Activated CD4-positive, alpha-beta T cell treated with anti-CD3 and anti-CD28 coated beads for 24 hours (primary cell): ENCODE measurements around the gene PLEKHM3.

ENCODE experiments used
- DNase-seq, 2 donors: peaks; one replicate each; pipeline ENCODE4 v3.0.0-alpha.2; 2020; ENCODE audit warnings: low read depth in 2 of 2

The PLEKHM3 gene

GRCh38 chr2:207854484-207855440 is 170.6 kb downstream of the PLEKHM3 start:
- no peak for DNase-seq

DNA sequence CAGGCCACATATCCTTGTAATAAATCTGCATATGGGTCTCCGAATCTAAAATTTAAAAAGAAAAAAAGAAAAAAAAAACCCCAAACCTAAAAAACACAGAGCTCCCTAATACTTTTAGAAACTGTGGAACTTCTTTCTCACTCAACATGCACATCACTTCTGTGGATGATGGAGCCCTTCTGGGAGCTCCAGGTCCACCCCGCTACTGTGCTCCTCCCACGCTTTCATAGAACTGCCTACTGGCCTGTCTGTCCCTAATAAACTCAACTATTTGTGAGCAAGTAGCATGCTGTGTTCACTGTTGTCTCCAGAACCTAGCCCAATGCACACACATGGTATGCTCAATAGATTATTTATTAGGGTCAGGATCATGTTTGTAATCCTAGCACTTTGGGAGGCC is 172.5 kb downstream of the PLEKHM3 start:
- DNase-seq: no peak

- no peak for DNase-seq
Measured at GRCh38 chr2:207849443-207849842, 175.9 kb downstream of the PLEKHM3 start.

DNA sequence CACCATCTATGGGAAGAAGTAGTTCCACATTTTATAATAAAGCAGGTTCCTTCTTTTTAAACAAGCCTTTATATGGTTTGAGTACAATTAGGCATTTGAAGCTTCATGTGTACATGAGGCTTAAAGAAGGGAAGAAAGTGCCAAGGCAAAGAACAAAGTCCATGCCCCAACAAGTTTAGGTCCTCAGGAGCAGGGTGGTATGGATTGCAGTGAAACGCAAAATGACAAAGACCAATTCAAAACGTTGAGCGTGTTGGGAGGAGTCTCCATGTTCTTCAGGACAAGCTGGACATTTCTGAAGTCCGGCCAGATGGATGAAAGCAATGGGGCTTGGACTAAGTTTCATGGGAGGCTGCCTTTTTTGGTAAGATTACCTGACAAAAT is 176.8 kb downstream of the PLEKHM3 start:
- DNase-seq: no peak

DNA sequence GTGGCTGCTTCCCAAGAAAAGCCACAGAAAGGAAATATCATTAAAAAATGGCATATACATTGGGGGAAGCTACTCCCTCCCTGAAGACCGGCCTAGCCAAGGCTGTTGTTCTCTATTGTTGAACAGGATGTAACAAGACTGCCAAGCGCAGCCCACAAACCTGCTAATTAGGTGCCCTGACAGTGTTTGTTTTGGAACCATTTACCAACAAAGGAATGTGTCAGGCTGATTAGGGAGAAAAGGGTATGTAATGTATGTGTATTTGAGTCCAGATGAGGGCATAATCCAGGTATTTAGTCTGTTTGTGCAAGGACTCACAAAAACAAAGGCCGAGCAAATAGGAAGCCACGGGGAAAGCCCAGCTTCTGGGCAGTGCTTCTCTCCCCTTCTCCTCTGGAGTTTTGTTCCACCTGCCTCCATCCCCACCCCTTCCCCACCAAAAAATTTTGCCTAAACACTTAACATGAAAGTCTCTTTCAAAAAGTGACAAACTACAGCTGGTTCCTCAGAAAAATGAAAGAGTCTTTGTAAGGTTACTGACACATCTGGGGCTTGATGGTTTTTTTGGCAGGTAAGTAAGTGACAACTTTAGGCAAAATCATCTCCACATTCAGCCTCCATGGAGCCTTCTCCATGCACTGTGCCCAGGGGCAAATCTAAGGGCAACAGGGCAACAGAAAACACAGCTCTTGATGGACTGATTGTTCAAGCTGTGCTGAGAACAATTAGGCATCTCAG is 177.4 kb downstream of the PLEKHM3 start:
- DNase-seq: no peak

GRCh38 chr2:207847098-207847806 is 178.1 kb downstream of the PLEKHM3 start:
- DNase-seq: no peak

DNA sequence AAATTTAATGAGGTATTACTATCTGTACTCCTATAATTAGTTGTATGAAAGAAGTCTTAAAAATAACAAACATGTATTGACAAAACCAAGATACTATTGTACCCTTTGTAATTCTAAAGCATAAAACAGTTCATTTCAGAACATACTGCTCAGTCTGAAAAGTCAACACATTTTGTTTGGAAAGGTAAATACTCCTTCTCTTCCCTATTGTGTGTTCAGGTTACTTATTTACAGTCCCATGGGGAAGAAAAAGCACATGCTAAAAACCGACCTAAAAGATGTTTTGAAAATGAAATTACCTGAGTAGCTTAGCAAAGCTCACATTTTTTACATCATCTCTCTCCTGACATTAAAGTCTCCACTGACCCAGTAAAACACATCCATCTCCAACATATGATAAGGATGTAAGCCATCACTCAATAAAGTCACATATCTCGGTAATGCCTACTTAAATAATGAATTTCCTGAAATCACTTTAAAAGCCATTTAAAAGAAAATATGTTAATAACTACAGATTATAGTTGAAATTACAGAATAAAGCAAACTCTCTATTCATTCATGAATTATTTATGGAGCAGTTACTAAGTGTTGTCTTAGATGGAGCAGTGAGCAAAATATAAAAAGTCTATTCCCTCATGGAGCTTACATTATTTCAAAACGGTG is 180.0 kb downstream of the PLEKHM3 start:
- no peak for DNase-seq

DNA sequence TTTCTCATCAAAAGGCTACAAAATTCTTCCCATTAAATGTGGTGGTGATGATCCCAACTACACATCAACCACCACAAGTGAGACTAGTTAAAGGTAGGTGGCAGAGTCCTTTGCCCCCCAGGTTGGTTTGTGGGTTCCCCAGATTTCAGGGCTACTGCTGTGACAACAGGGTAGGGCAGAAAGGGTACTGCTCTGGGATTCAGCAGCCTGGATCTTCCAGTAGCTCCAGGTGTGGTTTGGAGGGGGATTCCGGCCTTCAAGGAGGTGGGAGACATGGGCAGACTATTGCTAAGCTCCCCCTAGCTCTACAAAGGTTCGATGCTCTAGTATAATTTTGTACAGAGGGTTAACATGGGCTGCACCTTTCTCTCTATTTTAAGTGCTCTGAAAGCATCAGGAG is 180.7 kb downstream of the PLEKHM3 start:
- DNase-seq: no peak

DNA sequence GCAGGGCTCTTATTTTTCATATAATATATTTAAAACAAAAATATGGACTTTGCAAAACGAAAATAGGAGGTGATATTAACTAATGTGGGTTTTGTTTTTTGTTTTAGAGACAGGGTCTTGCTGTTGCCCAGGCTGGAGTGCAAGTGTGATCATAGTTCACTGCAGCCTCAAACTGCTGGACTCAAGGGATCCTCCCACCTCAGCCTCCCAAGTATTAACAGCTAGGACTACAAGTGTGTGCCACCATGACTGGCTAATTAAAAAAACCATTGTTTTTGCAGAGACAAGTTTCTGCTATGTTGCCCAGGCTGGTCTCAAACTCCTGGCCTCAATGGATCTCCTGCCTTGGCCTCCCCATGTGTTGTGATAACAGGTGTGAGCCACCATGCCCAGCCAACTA is 185.2 kb downstream of the PLEKHM3 start:
- DNase-seq: no peak

GRCh38 chr2:207839575-207839974 is 185.8 kb downstream of the PLEKHM3 start:
- DNase-seq: no peak

- DNase-seq: no peak
Measured at GRCh38 chr2:207839028-207839427, 186.3 kb downstream of the PLEKHM3 start.

DNA sequence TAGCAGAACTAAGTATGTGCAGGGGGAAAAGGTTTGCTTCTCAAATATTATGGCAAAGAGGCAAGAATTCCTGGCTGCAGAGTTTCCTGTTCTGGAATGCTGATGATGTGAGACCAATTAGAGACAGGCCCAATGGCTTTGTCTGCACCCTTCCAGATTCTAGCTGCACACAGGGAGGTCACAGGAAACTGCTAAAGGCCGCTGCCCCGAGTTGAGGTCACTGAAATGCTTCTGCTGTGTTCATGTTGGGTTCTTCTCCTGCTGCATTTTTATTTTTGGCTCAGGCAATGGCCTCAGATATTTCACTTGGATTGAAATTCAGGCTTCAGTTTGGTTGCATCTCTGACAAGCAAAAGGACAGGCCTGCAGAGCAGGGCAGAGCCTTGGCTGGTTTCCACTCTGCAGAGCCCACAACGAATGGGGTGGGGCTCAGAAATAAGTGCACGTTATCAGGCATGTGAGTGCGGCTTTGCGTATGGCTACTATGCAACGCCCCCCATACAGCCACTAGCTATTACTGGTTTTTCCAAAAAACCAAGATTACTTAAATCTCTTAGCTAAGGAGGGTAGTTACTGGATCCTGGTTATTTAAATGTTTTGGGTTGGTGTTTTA is 188.7 kb downstream of the PLEKHM3 start:
- no peak for DNase-seq

- DNase-seq: no peak
Measured at GRCh38 chr2:207835805-207836204, 189.5 kb downstream of the PLEKHM3 start.

DNA sequence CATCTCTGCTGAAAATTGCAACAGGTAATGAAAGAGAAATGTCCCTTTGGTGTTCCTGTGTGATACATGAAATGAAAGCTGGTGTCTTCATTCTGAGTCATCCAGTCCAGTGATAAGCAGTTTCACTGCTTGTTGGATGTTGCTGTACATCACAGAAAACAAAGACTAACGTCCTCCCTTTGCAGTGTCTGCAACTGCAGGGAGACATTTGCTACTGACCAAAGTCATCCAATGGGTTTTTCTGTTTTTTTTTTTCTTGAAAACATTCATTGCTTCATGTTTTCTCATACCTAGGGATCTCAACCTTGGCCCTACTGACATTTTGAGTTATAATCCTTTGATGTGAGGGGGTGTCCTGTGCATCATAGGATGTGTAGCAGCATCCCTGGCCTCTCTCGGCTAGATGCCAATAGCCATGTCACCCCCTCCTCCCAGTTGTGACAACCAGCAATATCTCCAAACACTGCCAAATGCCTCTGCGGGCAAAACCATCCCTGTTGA is 192.0 kb downstream of the PLEKHM3 start:
- DNase-seq: no peak

GRCh38 chr2:207831584-207832248 is 193.6 kb downstream of the PLEKHM3 start:
- no peak for DNase-seq

DNA sequence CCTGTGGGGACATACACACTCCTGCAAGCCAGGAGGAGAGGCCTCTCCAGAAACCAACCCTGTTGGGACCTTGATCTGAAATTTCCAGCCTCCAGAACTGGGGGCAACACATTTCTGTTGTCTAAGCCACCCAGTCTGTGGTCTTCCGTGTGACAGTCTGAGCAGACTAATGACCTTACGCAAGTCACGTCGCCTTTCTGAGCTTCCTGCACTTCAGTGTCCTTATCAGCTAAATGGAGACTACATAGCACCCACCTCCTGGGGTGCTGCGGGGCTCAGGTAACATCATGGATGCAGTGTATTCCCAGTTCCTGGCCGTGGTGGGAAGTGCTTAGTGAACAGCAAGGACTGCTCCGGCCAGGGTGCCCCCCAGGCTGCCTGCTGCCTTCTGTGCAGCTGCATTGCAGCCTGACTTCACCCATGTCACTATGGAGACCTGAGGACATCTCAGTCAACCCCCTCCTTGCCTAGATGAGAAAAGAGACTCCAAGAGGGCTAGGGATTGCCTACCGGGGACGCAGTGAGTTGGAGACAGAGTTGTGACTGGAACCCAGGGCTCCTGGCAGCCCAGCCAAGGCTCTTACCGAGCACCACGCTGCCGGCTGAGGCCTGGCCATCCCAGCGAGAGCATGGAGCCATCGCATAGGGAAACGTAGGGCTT is 194.4 kb downstream of the PLEKHM3 start:
- DNase-seq: no peak

DNA sequence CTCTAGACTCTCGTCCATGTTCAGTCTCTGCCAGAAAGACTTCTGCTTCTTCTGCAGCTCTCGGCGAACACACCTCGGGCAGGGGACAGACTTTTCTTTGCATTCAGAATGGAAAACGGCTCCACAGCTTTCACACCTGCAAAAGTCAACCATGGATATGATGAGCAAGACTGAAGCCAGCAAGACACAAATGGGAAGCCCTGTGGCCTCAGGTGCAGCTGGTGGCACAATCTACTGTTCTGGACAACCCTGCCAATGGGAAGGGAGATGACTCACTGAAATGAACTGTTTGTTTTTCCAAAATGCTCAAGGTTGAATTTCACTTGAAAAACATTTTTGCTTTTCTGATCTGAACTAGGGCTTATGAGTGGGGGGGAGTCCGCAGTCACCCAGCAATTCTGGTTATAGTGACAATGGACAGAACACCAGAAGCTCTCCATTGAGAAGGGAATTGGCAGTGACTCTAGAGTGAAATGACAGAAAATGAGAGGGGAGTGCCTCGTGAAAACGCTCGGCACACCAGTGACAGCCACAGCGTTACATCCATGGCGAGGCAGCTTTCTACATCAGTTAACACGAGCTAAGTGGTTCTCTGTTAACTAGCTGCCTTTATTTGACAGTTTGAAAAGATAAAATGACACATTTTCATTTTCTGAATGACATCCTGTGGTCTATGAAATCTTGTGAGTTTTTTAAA is 196.8 kb downstream of the PLEKHM3 start:
- DNase-seq: no peak

DNA sequence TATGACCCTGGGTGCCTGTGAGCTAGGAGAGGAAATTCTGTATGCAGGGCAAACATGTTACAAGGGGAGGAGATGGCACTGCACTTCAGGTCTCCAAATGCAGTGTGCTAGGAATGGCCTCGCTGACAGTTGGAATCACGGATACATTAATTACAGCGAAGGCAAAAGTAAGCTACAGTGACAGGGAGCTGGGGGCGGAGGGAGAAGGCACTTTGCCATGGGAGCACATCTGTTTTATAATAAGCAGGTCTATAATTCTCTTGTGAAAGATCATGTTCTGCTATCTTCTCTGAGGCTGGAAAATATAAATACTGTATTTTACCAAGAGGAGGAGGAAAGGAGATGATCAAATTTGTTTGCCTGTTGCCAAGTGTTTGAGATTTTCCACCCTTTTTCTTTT is 199.3 kb downstream of the PLEKHM3 start:
- DNase-seq: no peak
